Measurements from ENCODE around the gene SLC22A7. TPM values are rescaled to one million over a fixed set of nuclear protein-coding genes. Genes with fewer than 3 reads are reported as not detected.

SLC22A7 gene
- total RNA-seq, 1 experiment from 2014 or later: not detected

GRCh38 chr6:43282060-43282459 lies 16.0 kb upstream of the SLC22A7 start:
- H3F3A ChIP-seq (ENCODE audit: insufficient read depth, low read depth): no peaks in the 10 kb centered on the region
- H3K4me2 ChIP-seq: no peak overlapping the region
- DNase-seq: no peak
- TF ChIP-seq CTCF (conservative IDR thresholded peaks at IDR 0.05) (no peak), EZH2 (IDR thresholded peaks at IDR 0.05; ENCODE audit: low read depth) (no peak)
- no peaks in the 10 kb centered on the region for H3K9me3 ChIP-seq (ENCODE audit: insufficient read depth, low read depth)
- no peaks in the 10 kb centered on the region for H3K79me2 ChIP-seq (ENCODE audit: low read depth)
- H3K36me3 ChIP-seq (ENCODE audit: low read depth): no peaks in the 10 kb centered on the region
- ChIA-PET CTCF (no interaction called here), POLR2A (ENCODE audit: unreplicated experiment) (no interaction called here)
- H2AFZ ChIP-seq: no peak overlapping the region
- H3K27me3 ChIP-seq (ENCODE audit: insufficient read depth, low read depth): peaks cover 30% of the 10 kb centered on the region
- BruUV-seq (replicated peaks): no TSS peak
- no peaks in the 10 kb centered on the region for H3K4me1 ChIP-seq (replicated peaks; ENCODE audit: insufficient read depth)
- no peaks in the 10 kb centered on the region for H3K9me2 ChIP-seq (ENCODE audit: insufficient read depth)
- H3K27ac ChIP-seq: no peak overlapping the region
- intact Hi-C loops (cut with micrococcal nuclease; ENCODE audit: unreplicated experiment): no loop called here
- no peak overlapping the region for H3K4me3 ChIP-seq
- no peaks in the 10 kb centered on the region for H4K20me1 ChIP-seq (ENCODE audit: insufficient read depth)

DNA sequence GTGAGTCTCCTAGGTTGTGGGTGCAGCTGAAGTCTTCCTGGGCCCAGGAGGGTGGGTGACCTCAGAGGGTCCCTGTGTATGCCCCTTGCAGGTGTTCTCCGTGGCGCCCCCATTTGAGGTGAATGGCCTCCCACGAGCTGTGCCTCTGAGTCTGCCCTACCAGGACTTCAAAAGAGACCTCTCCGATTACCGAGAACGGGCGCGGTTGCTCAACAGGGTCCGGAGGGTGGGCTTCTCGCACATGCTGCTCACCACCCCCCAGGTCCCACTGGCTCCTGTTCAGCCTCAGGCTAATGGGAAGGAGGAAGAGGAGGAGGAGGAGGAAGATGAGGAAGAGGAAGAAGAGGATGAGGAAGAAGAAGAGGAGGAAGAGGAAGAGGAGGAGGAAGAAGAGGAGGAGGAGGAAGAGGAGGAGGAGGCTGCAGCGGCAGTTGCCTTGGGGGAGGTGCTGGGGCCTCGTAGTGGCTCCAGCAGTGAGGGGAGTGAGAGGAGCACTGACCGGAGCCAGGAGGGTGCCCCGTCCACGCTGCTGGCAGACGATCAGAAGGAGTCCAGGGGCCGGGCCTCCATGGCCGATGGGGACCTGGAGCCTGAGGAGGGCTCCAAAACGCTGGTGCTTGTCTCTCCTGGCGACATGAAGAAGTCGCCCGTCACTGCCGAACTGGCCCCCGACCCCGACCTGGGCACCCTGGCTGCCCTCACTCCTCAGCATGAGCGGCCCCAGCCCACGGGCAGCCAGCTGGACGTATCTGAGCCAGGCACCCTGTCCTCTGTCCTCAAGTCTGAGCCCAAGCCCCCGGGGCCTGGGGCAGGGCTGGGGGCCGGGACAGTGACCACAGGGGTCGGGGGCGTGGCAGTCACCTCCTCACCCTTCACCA lies 15.2 kb upstream of the SLC22A7 start:
- intact Hi-C loops (cut with micrococcal nuclease; ENCODE audit: unreplicated experiment): no loop called here
- no peaks in the 10 kb centered on the region for H3F3A ChIP-seq (ENCODE audit: insufficient read depth, low read depth)
- no peaks in the 10 kb centered on the region for H3K4me1 ChIP-seq (replicated peaks; ENCODE audit: insufficient read depth)
- BruUV-seq (replicated peaks): no TSS peak
- no peak overlapping the region for H2AFZ ChIP-seq
- no peaks in the 10 kb centered on the region for H4K20me1 ChIP-seq (ENCODE audit: insufficient read depth)
- ChIA-PET CTCF (no interaction called here), POLR2A (ENCODE audit: unreplicated experiment) (no interaction called here)
- peaks cover 30% of the 10 kb centered on the region for H3K27me3 ChIP-seq (ENCODE audit: insufficient read depth, low read depth)
- no peaks in the 10 kb centered on the region for H3K9me2 ChIP-seq (ENCODE audit: insufficient read depth)
- no peak overlapping the region for H3K4me2 ChIP-seq
- H3K4me3 ChIP-seq: no peak overlapping the region
- no peaks in the 10 kb centered on the region for H3K9me3 ChIP-seq (ENCODE audit: insufficient read depth, low read depth)
- no peak for DNase-seq
- TF ChIP-seq EZH2 (IDR thresholded peaks at IDR 0.05; ENCODE audit: low read depth) (no peak), CTCF (conservative IDR thresholded peaks at IDR 0.05) (no peak)
- no peaks in the 10 kb centered on the region for H3K36me3 ChIP-seq (ENCODE audit: low read depth)
- H3K79me2 ChIP-seq (ENCODE audit: low read depth): no peaks in the 10 kb centered on the region
- H3K27ac ChIP-seq: no peak overlapping the region

- ChIA-PET CTCF (no interaction called here), POLR2A (ENCODE audit: unreplicated experiment) (no interaction called here)
- Histone ChIP-seq H4K20me1 (ENCODE audit: insufficient read depth) (no peaks in the 10 kb centered on the region), H3K36me3 (ENCODE audit: low read depth) (no peaks in the 10 kb centered on the region), H3K79me2 (ENCODE audit: low read depth) (no peaks in the 10 kb centered on the region), H3K4me2 (no peak overlapping the region), H3K9me2 (ENCODE audit: insufficient read depth) (no peaks in the 10 kb centered on the region), H3K27me3 (ENCODE audit: insufficient read depth, low read depth) (peaks cover 30% of the 10 kb centered on the region), H2AFZ (no peak overlapping the region), H3K4me3 (no peak overlapping the region), H3K27ac (no peak overlapping the region), H3K9me3 (ENCODE audit: insufficient read depth, low read depth) (no peaks in the 10 kb centered on the region), H3K4me1 (replicated peaks; ENCODE audit: insufficient read depth) (no peaks in the 10 kb centered on the region), H3F3A (ENCODE audit: insufficient read depth, low read depth) (no peaks in the 10 kb centered on the region)
- intact Hi-C loops (cut with micrococcal nuclease; ENCODE audit: unreplicated experiment): no loop called here
- TF ChIP-seq CTCF (conservative IDR thresholded peaks at IDR 0.05) (no peak), EZH2 (IDR thresholded peaks at IDR 0.05; ENCODE audit: low read depth) (no peak)
- no TSS peak for BruUV-seq (replicated peaks)
- no peak for DNase-seq
Observed at GRCh38 chr6:43283514-43283901, 14.6 kb upstream of the SLC22A7 start.

Measured in PC-9 (cell line).